ENCODE results near the gene SPARCL1. TPM values are rescaled to one million over a fixed set of nuclear protein-coding genes. Genes with fewer than 3 reads are reported as not detected.

The SPARCL1 gene
- total and polyA plus RNA-seq, 11 donors = 163 to 829 (median 250) TPM

DNA sequence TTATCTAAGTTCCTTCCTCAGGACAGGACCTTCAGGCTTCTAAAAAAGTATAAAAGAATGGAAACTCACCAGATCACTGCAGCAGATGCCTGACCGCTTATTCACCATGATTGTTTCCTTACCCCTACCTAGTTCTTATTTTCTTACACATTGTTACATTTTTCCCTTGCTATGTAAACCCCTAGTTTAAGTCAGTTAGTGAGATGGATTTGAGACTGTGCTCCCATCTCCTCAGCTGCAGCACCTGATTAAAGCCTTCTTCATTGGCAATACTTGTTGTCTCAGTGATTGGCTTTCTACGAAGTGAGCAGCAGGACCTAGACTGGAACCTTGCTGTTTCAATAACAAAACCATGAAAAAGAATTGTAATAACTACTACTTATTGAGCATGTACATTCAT, 4.7 kb downstream of the SPARCL1 start:
- 39 to 68% (median 54%) methylated on average over 2 of the region's 2 CpGs for WGBS, 4 donors
- intact Hi-C loops (cut with DNase I) = no loop called here
- H3K27me3 ChIP-seq = no peaks in the 10 kb centered on the region
- TF ChIP-seq POLR2A (IDR thresholded peaks at IDR 0.05) = no peak
- peak overlapping the region in 5 of 12 donors; percentile 49 to 63 (median 61) for H3K4me3 ChIP-seq
- H3K36me3 ChIP-seq = peaks cover 0 to 17% (median 0%) of the 10 kb centered on the region in 9 donors
- DNase-seq (no peak), ATAC-seq (no peak)
- H3K27ac ChIP-seq = peak overlapping the region; percentile 74 to 93 (median 84)
- H3K4me1 ChIP-seq = peaks cover 0 to 60% (median 39%) of the 10 kb centered on the region in 12 donors
- H3K9me3 ChIP-seq = peaks cover 0 to 14% (median 4%) of the 10 kb centered on the region in 12 donors

DNA sequence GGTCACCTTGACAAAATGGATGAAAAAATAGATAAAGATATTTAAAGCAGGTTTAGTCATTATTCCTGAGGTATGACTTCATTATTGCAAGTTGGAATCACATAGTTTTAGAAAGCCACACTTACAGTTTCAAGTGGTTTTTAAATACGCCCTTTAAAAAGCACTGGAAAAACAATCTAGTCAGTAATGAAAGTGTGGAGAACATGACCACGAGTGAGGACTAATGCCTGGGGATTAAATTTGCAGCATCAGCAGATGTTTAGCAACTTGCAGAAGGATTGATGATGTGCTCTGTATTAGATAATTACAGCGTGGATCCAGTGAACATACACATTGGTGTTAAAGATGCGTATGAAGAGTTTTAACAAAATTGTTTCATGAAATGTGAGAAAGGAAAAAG, 5.9 kb downstream of the SPARCL1 start:
- H3K27me3 ChIP-seq = no peaks in the 10 kb centered on the region
- no peak for DNase-seq
- peaks cover 0 to 66% (median 43%) of the 10 kb centered on the region in 12 donors for H3K4me1 ChIP-seq
- WGBS, 4 donors = 47 to 64% (median 58%) methylated on average over 4 of the region's 4 CpGs
- peak overlapping the region; percentile 27 to 91 (median 84) for H3K27ac ChIP-seq
- intact Hi-C loops (cut with DNase I) = no loop called here
- H3K36me3 ChIP-seq = peaks cover 0 to 17% (median 0%) of the 10 kb centered on the region in 9 donors
- no peak for ATAC-seq
- H3K9me3 ChIP-seq = peaks cover 0 to 14% (median 4%) of the 10 kb centered on the region in 12 donors
- no peak for TF ChIP-seq POLR2A (IDR thresholded peaks at IDR 0.05)
- TF ChIP-seq, protein P1, sequence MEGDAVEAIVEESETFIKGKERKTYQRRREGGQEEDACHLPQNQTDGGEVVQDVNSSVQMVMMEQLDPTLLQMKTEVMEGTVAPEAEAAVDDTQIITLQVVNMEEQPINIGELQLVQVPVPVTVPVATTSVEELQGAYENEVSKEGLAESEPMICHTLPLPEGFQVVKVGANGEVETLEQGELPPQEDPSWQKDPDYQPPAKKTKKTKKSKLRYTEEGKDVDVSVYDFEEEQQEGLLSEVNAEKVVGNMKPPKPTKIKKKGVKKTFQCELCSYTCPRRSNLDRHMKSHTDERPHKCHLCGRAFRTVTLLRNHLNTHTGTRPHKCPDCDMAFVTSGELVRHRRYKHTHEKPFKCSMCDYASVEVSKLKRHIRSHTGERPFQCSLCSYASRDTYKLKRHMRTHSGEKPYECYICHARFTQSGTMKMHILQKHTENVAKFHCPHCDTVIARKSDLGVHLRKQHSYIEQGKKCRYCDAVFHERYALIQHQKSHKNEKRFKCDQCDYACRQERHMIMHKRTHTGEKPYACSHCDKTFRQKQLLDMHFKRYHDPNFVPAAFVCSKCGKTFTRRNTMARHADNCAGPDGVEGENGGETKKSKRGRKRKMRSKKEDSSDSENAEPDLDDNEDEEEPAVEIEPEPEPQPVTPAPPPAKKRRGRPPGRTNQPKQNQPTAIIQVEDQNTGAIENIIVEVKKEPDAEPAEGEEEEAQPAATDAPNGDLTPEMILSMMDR (IDR thresholded peaks at IDR 0.05) = no peak
- peak overlapping the region in 5 of 12 donors; percentile 4 to 61 (median 5) for H3K4me3 ChIP-seq

DNA sequence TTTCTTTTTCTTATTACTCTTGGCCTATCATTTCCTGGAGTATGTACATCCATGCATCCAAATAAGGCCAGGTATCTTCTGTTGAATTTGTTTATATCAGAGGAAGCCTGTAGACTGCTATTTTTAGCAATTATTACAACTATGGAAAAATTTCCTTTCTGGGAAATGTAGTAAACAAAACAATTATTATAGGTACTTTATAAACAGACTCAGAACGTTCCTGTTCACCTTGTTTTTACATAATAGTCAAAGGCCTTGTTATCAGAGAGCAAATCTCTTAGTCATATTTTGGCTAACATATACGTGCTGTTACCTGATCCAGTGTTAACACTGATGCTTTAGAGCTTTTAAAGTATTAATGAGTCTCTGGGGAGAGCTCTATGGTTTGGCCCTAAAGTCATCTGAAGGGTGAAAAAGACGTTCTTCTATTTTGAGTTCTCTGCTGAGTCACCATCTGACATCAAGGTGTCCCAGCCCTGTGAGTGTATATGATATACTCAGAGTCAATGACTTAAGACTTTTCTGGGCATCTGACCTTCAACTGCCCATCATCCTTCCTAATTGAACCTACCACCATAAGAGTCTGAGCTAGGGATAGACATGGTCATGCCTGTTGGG, 7.3 kb downstream of the SPARCL1 start:
- Histone ChIP-seq H3K4me3 (peak overlapping the region in 5 of 12 donors; percentile 2 to 61 (median 21)), H3K36me3 (peaks cover 0 to 17% (median 0%) of the 10 kb centered on the region in 9 donors), H3K4me1 (peaks cover 0 to 81% (median 52%) of the 10 kb centered on the region in 12 donors), H3K27ac (peak overlapping the region; percentile 32 to 91 (median 84)), H3K27me3 (no peaks in the 10 kb centered on the region), H3K9me3 (peaks cover 0 to 14% (median 4%) of the 10 kb centered on the region in 12 donors)
- peak; percentile 34 to 65 (median 46) for ATAC-seq
- DNase-seq = no peak
- 20 to 41% (median 25%) methylated on average over 3 of the region's 3 CpGs for WGBS, 4 donors
- peak in 1 of 2 donors; percentile 16 for TF ChIP-seq POLR2A (IDR thresholded peaks at IDR 0.05)
- TF ChIP-seq, protein P1 (IDR thresholded peaks at IDR 0.05) = no peak
- intact Hi-C loops (cut with DNase I) = no loop called here

DNA sequence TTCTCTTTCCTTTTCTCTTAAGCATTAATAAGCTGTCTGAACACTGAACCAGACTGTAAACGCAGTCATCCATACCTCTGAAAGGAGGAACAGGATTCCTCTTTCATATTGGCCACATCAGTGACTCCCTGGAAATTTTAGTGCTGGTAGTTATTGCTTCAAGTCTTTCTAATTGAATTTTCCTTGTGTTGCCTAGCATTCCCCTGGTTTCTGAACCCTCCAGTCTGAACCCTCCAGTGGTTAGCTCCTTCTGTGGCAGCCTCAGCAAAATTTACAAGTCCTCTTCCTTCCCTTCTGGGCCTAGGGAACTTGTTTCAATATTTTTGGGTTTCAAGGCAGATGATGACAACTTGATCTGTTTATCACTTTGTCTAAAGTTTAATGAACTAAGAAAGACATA, 7.9 kb downstream of the SPARCL1 start:
- Histone ChIP-seq H3K9me3 (peaks cover 0 to 14% (median 4%) of the 10 kb centered on the region in 12 donors), H3K36me3 (peaks cover 0 to 17% (median 0%) of the 10 kb centered on the region in 9 donors), H3K27ac (peak overlapping the region; percentile 32 to 91 (median 84)), H3K4me1 (peaks cover 0 to 86% (median 57%) of the 10 kb centered on the region in 12 donors), H3K27me3 (no peaks in the 10 kb centered on the region), H3K4me3 (peak overlapping the region in 6 of 12 donors; percentile 2 to 22 (median 14))
- WGBS, 4 donors = 16 to 64% (median 39%) methylated on average over 1 of the region's 1 CpG
- TF ChIP-seq POLR2A (IDR thresholded peaks at IDR 0.05) = no peak
- TF ChIP-seq, protein P1 (IDR thresholded peaks at IDR 0.05) = no peak
- DNase-seq = no peak
- no peak for ATAC-seq
- intact Hi-C loops (cut with DNase I) = no loop called here
